Measurements from ENCODE around the gene B3GLCT.

DNA sequence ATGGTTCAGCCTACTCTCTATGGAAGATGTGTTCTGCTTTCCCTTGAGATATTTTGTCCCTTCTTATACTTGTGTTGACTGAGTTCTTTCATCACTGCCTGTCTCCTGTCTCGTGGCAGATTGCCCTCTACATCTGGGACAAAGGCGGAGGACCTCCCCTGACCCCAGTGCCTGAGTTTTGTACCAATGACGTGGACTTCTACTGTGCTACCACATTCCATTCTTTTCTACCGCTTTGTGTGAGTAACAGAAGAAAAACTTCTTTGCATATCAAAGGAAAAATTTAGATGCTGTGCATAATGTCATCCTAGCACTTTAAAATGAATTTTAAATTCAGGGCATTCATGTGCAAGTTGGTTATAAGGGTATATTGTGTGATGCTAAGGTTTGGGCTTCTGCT lies 74.6 kb downstream of the B3GLCT start:
- TF ChIP-seq, protein P1, sequence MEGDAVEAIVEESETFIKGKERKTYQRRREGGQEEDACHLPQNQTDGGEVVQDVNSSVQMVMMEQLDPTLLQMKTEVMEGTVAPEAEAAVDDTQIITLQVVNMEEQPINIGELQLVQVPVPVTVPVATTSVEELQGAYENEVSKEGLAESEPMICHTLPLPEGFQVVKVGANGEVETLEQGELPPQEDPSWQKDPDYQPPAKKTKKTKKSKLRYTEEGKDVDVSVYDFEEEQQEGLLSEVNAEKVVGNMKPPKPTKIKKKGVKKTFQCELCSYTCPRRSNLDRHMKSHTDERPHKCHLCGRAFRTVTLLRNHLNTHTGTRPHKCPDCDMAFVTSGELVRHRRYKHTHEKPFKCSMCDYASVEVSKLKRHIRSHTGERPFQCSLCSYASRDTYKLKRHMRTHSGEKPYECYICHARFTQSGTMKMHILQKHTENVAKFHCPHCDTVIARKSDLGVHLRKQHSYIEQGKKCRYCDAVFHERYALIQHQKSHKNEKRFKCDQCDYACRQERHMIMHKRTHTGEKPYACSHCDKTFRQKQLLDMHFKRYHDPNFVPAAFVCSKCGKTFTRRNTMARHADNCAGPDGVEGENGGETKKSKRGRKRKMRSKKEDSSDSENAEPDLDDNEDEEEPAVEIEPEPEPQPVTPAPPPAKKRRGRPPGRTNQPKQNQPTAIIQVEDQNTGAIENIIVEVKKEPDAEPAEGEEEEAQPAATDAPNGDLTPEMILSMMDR (IDR thresholded peaks at IDR 0.05) = no peak
- TF ChIP-seq POLR2A (IDR thresholded peaks at IDR 0.05) = no peak
